ENCODE results near the gene RPL18. TPM values are rescaled to one million over a fixed set of nuclear protein-coding genes. Genes with fewer than 3 reads are reported as not detected.
"Not testable (repeated sequence)": the region's sequence is repeated elsewhere in the genome, so short reads cannot be mapped to it uniquely, and the experiment has no call there.

RPL18 gene
- total RNA-seq, 2 donors from 2014 or later, result 2,402 to 3,112 TPM

- intact Hi-C loops (cut with DNase I), result loop anchor here (10.0 kb wide), 1 partner anchor 276 kb away; no protein-coding TSS in a partner anchor
- no peak for DNase-seq
- no peak for ATAC-seq
- TF ChIP-seq POLR2A (IDR thresholded peaks at IDR 0.05) (no peak), CTCF (IDR thresholded peaks at IDR 0.05) (no peak)
- Histone ChIP-seq H3K4me3 (no peak overlapping the region), H3K4me1 (peaks cover 7% of the 10 kb centered on the region), H3K27ac (no peak overlapping the region), H3K36me3 (replicated peaks in 1 of 2; ENCODE audit: insufficient read depth in 1 of 2, low read depth in 2 of 2) (no peaks in the 10 kb centered on the region), H3K9me3 (no peaks in the 10 kb centered on the region), H3K27me3 (no peaks in the 10 kb centered on the region)
- WGBS, 2 donors, result 57 to 88% methylated on average over 3 to 5 of the region's 5 CpGs
Observed at GRCh38 chr19:48591021-48591420, 28.0 kb downstream of the RPL18 start.

- TF ChIP-seq POLR2A (IDR thresholded peaks at IDR 0.05), result no peak
- peak; percentile 82 to 97 (median 91) for TF ChIP-seq CTCF (IDR thresholded peaks at IDR 0.05)
- H3K4me3 ChIP-seq, result no peak overlapping the region
- DNase-seq (peak; percentile 91 to 96 (median 92)), ATAC-seq (peak; percentile 87)
- 4 to 5% methylated on average over 30 to 36 of the region's 36 CpGs for WGBS, 2 donors
- no peaks in the 10 kb centered on the region for H3K36me3 ChIP-seq (replicated peaks in 1 of 2; ENCODE audit: insufficient read depth in 1 of 2, low read depth in 2 of 2)
- no peak overlapping the region for H3K27ac ChIP-seq
- H3K27me3 ChIP-seq, result no peaks in the 10 kb centered on the region
- H3K4me1 ChIP-seq, result peaks cover 12% of the 10 kb centered on the region
- no peaks in the 10 kb centered on the region for H3K9me3 ChIP-seq
- intact Hi-C loops (cut with DNase I), result no loop called here
Observed at GRCh38 chr19:48588670-48589401, 30.1 kb downstream of the RPL18 start.

- no peak for TF ChIP-seq POLR2A (IDR thresholded peaks at IDR 0.05)
- TF ChIP-seq CTCF (IDR thresholded peaks at IDR 0.05), result no peak
- Histone ChIP-seq H3K9me3 (no peaks in the 10 kb centered on the region), H3K27ac (no peak overlapping the region), H3K36me3 (replicated peaks in 1 of 2; ENCODE audit: insufficient read depth in 1 of 2, low read depth in 2 of 2) (no peaks in the 10 kb centered on the region), H3K4me3 (no peak overlapping the region), H3K4me1 (peaks cover 14% of the 10 kb centered on the region), H3K27me3 (no peaks in the 10 kb centered on the region)
- ATAC-seq, result no peak
- 54 to 86% methylated on average over 2 to 3 of the region's 3 CpGs for WGBS, 2 donors
- no peak for DNase-seq
- intact Hi-C loops (cut with DNase I), result no loop called here
Observed at GRCh38 chr19:48587387-48587786, 31.6 kb downstream of the RPL18 start.

- WGBS, 2 donors, result 55 to 57% methylated on average over 2 of the region's 2 CpGs
- Histone ChIP-seq H3K4me1 (peaks cover 6% of the 10 kb centered on the region), H3K36me3 (replicated peaks in 1 of 2; ENCODE audit: insufficient read depth in 1 of 2, low read depth in 2 of 2) (no peaks in the 10 kb centered on the region), H3K27ac (no peak overlapping the region), H3K9me3 (no peaks in the 10 kb centered on the region), H3K27me3 (no peaks in the 10 kb centered on the region), H3K4me3 (no peak overlapping the region)
- intact Hi-C loops (cut with DNase I), result loop anchor here (5.0 kb wide), 1 partner anchor 90 kb away; no protein-coding TSS in a partner anchor
- ATAC-seq (no peak), DNase-seq (no peak)
- TF ChIP-seq POLR2A (IDR thresholded peaks at IDR 0.05), result no peak
- TF ChIP-seq CTCF (IDR thresholded peaks at IDR 0.05), result no peak
Observed at GRCh38 chr19:48582168-48582567, 36.8 kb downstream of the RPL18 start.

- TF ChIP-seq CTCF (IDR thresholded peaks at IDR 0.05) (no peak), POLR2A (IDR thresholded peaks at IDR 0.05) (no peak)
- ATAC-seq (no peak), DNase-seq (no peak)
- Histone ChIP-seq H3K4me3 (no peak overlapping the region), H3K9me3 (no peaks in the 10 kb centered on the region), H3K27me3 (no peaks in the 10 kb centered on the region), H3K36me3 (replicated peaks in 1 of 2; ENCODE audit: insufficient read depth in 1 of 2, low read depth in 2 of 2) (no peaks in the 10 kb centered on the region), H3K27ac (no peak overlapping the region), H3K4me1 (peaks cover 2% of the 10 kb centered on the region)
- intact Hi-C loops (cut with DNase I), result no loop called here
- 40 to 51% methylated on average over 3 of the region's 3 CpGs for WGBS, 2 donors
Observed at GRCh38 chr19:48578891-48579290, 40.1 kb downstream of the RPL18 start.

GRCh38 chr19:48577908-48578307, 41.1 kb downstream of the RPL18 start:
- H3K4me3 ChIP-seq, result not testable (repeated sequence)

More at GRCh38 chr19:48577908-48578307, 41.1 kb downstream of the RPL18 start:
- H3K9me3 ChIP-seq; H3K36me3 ChIP-seq (replicated peaks in 1 of 2; ENCODE audit: insufficient read depth in 1 of 2, low read depth in 2 of 2); intact Hi-C loops (cut with DNase I); H3K27ac ChIP-seq; H3K27me3 ChIP-seq; ATAC-seq; H3K4me1 ChIP-seq; DNase-seq: not testable (repeated sequence)
- WGBS, 2 donors, result 84 to 86% methylated on average over 7 of the region's 7 CpGs

Data from body of pancreas (tissue), 4 donors.